Putamen (tissue), 1 donor: ENCODE data around the gene XCL1.
"Not testable (repeated sequence)": the region's sequence is repeated elsewhere in the genome, so short reads cannot be mapped to it uniquely, and the experiment has no call there.

Source experiments
- DNase-seq: peaks from one replicate; pipeline ENCODE4 v3.0.0-alpha.2; 2016; ENCODE audit warnings: low spot score

The XCL1 gene

GRCh38 chr1:168567568-168567967, 8.8 kb upstream of the XCL1 start:
- no peak for DNase-seq

- DNase-seq: no peak
Measured at GRCh38 chr1:168568346-168568745, 8.1 kb upstream of the XCL1 start.

GRCh38 chr1:168570652-168571051, 5.8 kb upstream of the XCL1 start:
- no peak for DNase-seq

GRCh38 chr1:168572633-168573032, 3.8 kb upstream of the XCL1 start:
- DNase-seq: no peak

GRCh38 chr1:168574234-168574633, 2.2 kb upstream of the XCL1 start:
- DNase-seq: peak; percentile 7

GRCh38 chr1:168578531-168579185, 2.3 kb downstream of the XCL1 start:
- DNase-seq: not testable (repeated sequence)

GRCh38 chr1:168580290-168580689, 3.9 kb downstream of the XCL1 start:
- DNase-seq: not testable (repeated sequence)

GRCh38 chr1:168580991-168581390, 4.6 kb downstream of the XCL1 start:
- not testable (repeated sequence) for DNase-seq

GRCh38 chr1:168581817-168582572, 5.6 kb downstream of the XCL1 start:
- no peak for DNase-seq

- DNase-seq: no peak
Measured at GRCh38 chr1:168582688-168583336, 6.4 kb downstream of the XCL1 start.

- DNase-seq: no peak
Measured at GRCh38 chr1:168583571-168583970, 7.2 kb downstream of the XCL1 start.

GRCh38 chr1:168585191-168585590, 8.8 kb downstream of the XCL1 start:
- DNase-seq: peak; percentile 86

GRCh38 chr1:168585937-168586336, 9.5 kb downstream of the XCL1 start:
- DNase-seq: peak; percentile 20

- DNase-seq: no peak
Measured at GRCh38 chr1:168589167-168589566, 12.8 kb downstream of the XCL1 start.

- DNase-seq: no peak
Measured at GRCh38 chr1:168591066-168591465, 14.7 kb downstream of the XCL1 start.

- DNase-seq: no peak
Measured at GRCh38 chr1:168591641-168592250, 15.3 kb downstream of the XCL1 start.

- not testable (repeated sequence) for DNase-seq
Measured at GRCh38 chr1:168595403-168595802, 19.0 kb downstream of the XCL1 start.

- DNase-seq: no peak
Measured at GRCh38 chr1:168598125-168598524, 21.7 kb downstream of the XCL1 start.

GRCh38 chr1:168598892-168599291, 22.5 kb downstream of the XCL1 start:
- no peak for DNase-seq

GRCh38 chr1:168599641-168600040, 23.2 kb downstream of the XCL1 start:
- no peak for DNase-seq

GRCh38 chr1:168601051-168601450, 24.6 kb downstream of the XCL1 start:
- no peak for DNase-seq

- DNase-seq: peak; percentile 76
Measured at GRCh38 chr1:168603501-168604110, 27.2 kb downstream of the XCL1 start.
